Osteocyte (in vitro differentiated cells): ENCODE measurements around the gene DOHH. TPM values are rescaled to one million over a fixed set of nuclear protein-coding genes. Genes with fewer than 3 reads are reported as not detected.
"Not testable (repeated sequence)": the region's sequence is repeated elsewhere in the genome, so short reads cannot be mapped to it uniquely, and the experiment has no call there.

Source experiments
- DNase-seq: peaks from one replicate; pipeline ENCODE4 v3.0.0; 2021; ENCODE audit warnings: mixed read lengths; ENCODE audit not compliant: unreplicated experiment; ENCODE audit errors: extremely low spot score
- H3K27ac Mint-ChIP-seq: one replicate; pipeline ENCODE4 v1.8.0; 2021; ENCODE audit warnings: mild to moderate bottlenecking, mixed read lengths; ENCODE audit not compliant: unreplicated experiment
- H3K27me3 Mint-ChIP-seq: one replicate; pipeline ENCODE4 v1.8.0; 2021; ENCODE audit warnings: mixed read lengths; ENCODE audit not compliant: unreplicated experiment
- H3K36me3 Mint-ChIP-seq: one replicate; pipeline ENCODE4 v1.8.0; 2021; ENCODE audit warnings: mixed read lengths; ENCODE audit not compliant: unreplicated experiment
- H3K4me1 Mint-ChIP-seq: one replicate; pipeline ENCODE4 v1.8.0; 2021; ENCODE audit warnings: mixed read lengths; ENCODE audit not compliant: unreplicated experiment
- H3K4me3 Mint-ChIP-seq: one replicate; pipeline ENCODE4 v1.8.0; 2021; ENCODE audit warnings: mild to moderate bottlenecking, moderate library complexity, mixed read lengths; ENCODE audit not compliant: unreplicated experiment
- H3K9me3 Mint-ChIP-seq: one replicate; pipeline ENCODE4 v1.8.0; 2021; ENCODE audit warnings: mixed read lengths; ENCODE audit not compliant: unreplicated experiment
- total RNA-seq: library from RNA; stranded (reverse); gene quantifications from 2 replicates; pipeline ENCODE4 v1.2.1, GENCODE V29; 2021
- TF ChIP-seq, protein P1 (sequence below): fragments of 200-600 bp; sonication (generic); IDR thresholded peaks from 2 replicates; pipeline ENCODE4 v1.5.0; 2021; ENCODE audit warnings: antibody characterized with exemption, mild to moderate bottlenecking, moderate library complexity

Gene DOHH
- total RNA-seq, 1 donor from 2014 or later = 10.8 TPM

DNA sequence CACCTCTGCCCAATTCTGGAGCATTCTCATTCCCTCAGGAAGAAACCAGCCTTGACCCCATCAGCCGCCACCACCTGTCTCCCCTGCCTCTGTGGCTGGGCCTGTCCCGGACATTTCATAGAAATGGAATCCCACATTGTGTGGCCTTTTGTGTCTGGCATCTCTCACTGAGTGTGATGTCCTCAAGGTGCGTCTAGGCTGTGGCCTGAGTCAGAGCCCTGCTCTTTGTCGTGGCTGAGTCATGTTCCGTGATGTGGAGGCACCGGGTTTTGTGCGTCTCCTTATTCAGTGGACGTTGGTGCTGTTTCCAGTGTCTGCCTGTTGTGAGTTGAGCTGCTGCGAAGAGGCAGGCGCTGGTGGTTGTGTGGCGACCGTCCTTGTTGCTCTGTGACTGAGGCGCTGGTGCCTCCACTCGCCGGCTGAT lies 9.1 kb upstream of the DOHH start:
- peaks cover 49% of the 10 kb centered on the region for H3K4me1 Mint-ChIP-seq

DNA sequence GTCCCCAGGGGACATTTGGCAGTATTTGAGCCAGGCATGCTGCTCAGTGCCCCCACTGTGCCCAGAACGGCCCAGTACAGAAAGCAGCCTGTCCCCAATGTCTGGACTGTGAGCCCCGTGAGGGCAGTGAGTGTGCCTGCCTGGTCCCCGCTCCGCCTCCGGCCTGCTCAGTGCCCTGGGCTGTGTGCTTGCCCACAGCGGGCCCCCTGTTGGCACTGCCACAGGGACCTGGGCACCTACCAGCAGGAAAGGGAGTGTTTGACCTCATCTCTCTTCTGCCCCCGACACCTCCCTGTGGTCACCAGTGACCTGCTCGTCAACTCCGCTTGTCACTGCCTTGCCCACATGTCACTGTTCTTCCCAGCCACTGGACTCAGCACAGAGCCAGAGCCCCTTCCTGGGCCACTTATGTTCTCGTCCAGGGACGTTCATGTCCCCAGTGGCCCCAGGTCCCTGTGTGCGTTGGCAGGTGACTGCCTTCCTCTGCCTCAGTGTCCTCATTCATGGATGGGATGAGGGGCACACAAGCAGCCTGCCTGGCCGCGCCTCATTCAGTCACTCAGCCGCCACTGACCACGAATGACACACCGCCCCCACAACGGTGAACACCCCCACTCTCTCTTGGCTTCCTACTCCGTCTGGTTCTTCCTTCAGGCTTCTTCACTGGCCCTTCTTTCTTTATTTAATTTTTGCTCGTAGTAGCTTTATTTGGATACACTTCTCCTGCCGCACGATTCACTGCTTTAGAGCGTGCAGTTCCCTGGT lies 8.5 kb upstream of the DOHH start:
- Mint-ChIP-seq H3K27ac (peak overlapping the region; percentile 56), H3K4me3 (peak overlapping the region; percentile 47), H3K4me1 (peaks cover 42% of the 10 kb centered on the region), H3K36me3 (peaks cover 10% of the 10 kb centered on the region), H3K9me3 (no peaks in the 10 kb centered on the region), H3K27me3 (no peaks in the 10 kb centered on the region)
- TF ChIP-seq, protein P1, sequence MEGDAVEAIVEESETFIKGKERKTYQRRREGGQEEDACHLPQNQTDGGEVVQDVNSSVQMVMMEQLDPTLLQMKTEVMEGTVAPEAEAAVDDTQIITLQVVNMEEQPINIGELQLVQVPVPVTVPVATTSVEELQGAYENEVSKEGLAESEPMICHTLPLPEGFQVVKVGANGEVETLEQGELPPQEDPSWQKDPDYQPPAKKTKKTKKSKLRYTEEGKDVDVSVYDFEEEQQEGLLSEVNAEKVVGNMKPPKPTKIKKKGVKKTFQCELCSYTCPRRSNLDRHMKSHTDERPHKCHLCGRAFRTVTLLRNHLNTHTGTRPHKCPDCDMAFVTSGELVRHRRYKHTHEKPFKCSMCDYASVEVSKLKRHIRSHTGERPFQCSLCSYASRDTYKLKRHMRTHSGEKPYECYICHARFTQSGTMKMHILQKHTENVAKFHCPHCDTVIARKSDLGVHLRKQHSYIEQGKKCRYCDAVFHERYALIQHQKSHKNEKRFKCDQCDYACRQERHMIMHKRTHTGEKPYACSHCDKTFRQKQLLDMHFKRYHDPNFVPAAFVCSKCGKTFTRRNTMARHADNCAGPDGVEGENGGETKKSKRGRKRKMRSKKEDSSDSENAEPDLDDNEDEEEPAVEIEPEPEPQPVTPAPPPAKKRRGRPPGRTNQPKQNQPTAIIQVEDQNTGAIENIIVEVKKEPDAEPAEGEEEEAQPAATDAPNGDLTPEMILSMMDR = no peak
- DNase-seq = no peak

More for the DNA sequence above, 9.1 kb upstream of the DOHH start:
- DNase-seq = no peak
- no peak overlapping the region for H3K27ac Mint-ChIP-seq
- peak overlapping the region; percentile 47 for H3K4me3 Mint-ChIP-seq
- no peaks in the 10 kb centered on the region for H3K9me3 Mint-ChIP-seq
- H3K27me3 Mint-ChIP-seq = no peaks in the 10 kb centered on the region
- TF ChIP-seq, protein P1 = no peak
- H3K36me3 Mint-ChIP-seq = peaks cover 10% of the 10 kb centered on the region

DNA sequence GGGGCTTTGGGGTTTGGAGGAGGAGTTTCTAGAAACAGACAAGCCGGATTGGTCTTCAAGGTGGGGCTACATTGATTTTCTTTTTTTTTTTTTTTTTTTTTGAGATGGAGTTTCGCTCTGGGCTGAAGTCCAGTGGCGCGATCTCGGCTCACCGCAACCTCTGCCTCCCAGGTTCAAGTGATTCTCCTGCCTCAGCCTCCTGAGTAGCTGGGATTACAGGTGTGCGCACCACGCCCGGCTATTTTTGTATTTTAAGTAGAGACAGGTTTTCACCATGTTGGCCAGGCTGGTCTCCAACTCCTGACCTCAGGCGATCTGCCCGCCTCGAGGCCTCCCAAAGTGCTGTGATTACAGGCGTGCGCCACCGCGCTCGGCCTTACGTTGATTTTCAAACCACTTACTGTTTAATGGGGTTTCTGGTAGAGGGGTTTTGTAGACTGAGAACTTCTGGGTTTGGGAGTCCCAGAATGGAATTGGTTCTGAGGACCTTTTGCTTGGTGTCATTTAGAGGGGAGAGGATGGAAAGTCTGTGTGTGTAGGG lies 7.7 kb upstream of the DOHH start:
- H3K36me3 Mint-ChIP-seq, DNase-seq, H3K27me3 Mint-ChIP-seq, H3K9me3 Mint-ChIP-seq: not testable (repeated sequence)
- peaks cover 37% of the 10 kb centered on the region for H3K4me1 Mint-ChIP-seq
- H3K27ac Mint-ChIP-seq = peak overlapping the region; percentile 27
- H3K4me3 Mint-ChIP-seq = peak overlapping the region; percentile 91

DNA sequence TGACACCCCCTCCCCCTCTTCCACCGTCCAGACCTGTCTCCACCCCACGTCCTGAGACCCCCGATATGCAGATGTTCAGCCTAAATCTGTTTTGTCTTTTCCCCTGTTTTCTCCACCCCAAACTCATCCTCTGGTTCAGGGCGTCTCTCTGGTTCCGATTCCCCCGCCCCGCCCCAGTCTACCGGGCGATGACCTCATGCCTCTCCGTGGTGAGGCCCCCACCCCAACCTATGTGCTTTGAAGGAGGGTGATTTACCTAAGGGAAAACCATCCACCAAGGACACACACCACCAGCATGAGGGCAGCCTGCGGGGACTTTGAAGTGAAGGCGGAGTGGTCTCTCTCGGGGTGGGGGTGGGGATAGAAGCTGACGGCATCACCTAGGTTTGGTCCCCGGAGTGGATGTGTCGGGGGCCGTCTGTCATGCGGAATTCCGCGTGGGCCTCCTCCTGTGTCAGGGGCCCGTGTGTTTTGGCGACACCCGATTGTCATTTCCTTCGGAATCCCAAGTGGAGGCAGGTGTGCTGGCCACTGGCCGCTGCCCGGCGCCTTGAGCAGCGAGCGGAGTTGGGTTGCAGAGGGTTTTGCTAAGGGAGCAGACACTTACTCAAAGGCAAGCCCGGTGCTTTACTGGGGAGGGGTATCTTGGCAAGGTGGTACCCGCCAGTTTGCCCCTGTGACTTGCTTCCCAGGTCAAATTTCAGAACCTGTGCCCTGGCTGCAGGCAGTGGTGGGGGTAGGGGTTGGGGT lies 7.1 kb upstream of the DOHH start:
- no peak for DNase-seq
- peaks cover 10% of the 10 kb centered on the region for H3K36me3 Mint-ChIP-seq
- H3K27me3 Mint-ChIP-seq = no peaks in the 10 kb centered on the region
- peak overlapping the region; percentile 69 for H3K27ac Mint-ChIP-seq
- H3K4me1 Mint-ChIP-seq = peaks cover 35% of the 10 kb centered on the region
- TF ChIP-seq, protein P1 = no peak
- peak overlapping the region; percentile 91 for H3K4me3 Mint-ChIP-seq
- H3K9me3 Mint-ChIP-seq = no peaks in the 10 kb centered on the region

DNA sequence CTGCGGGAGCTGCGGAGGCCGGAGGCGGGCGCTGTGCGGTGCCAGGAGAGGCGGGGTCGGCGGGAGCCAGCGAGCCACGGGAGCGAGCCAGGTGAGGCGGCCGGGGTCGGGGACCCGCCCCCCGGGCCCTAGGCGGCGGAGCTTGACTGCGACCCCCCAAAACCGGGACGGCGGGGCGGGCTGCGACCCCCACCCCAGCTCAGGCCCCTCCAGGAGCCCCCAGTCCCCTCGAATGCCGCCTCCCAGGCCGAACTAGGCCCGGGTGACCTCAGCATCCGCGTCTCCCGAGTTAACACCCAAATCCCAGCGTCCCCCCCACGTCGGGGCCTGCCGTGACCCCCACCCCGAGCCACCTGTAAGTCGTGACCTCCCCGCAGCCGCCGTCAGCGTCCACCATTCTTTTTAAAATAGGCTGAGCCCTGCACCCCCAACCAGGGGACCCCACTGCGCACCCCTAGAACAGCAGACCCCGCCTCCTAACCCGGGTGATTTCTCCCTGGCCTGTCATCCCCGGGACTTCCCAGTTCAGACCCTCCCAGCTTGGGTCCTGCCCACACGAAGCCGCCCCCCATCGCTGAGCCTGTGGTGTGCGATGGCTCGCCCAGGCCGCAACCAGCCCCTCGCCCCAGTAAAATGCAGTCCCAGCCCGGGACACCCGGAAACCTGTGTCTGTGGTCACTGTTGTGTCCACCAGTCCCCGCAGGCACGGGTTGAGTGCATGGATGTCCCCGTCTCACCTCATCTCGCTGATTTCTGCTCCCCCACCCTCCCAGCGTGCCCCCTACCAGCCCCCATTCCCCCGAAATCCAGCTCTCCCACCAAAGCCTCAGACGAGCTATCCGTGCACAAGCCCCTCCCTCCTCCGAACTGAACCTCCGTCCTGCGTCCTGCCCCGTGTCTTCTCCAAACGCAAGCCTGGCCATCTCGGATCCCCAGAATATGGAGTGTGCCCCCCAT lies 6.2 kb upstream of the DOHH start:
- TF ChIP-seq, protein P1 = no peak
- H3K27me3 Mint-ChIP-seq = no peaks in the 10 kb centered on the region
- peak overlapping the region; percentile 69 for H3K27ac Mint-ChIP-seq
- H3K4me3 Mint-ChIP-seq = peak overlapping the region; percentile 91
- H3K9me3 Mint-ChIP-seq = no peaks in the 10 kb centered on the region
- peaks cover 8% of the 10 kb centered on the region for H3K36me3 Mint-ChIP-seq
- DNase-seq = no peak
- peaks cover 32% of the 10 kb centered on the region for H3K4me1 Mint-ChIP-seq
